ENCODE data around the gene CRIP1.

Gene CRIP1

DNA sequence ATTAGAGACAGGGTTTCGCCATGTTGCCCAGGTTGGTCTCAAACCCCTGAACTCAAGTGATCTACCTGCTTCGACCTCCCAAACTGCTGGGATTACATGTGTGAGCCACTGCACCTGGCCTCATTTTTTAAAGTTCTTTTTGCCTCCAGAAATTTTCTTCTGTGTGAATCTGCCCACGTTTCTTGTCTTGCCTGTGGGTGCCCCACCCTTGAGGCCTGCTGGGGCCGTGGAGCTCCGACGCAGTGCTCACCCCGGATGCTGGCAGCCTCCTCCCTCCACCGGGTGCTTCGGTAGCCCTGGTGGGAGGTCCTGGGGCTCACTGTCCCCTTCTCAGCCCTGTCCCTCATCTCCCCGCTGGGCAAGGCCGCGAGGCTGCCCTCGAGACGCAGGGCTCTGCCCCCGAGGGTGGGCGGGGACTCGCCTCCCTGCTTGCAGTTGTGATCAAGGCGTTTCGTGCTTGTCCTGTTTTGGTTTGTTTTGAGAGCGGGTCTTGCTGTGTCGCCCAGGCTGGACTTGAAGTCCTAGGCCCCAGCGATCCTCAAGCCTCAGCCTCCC, 31.5 kb upstream of the CRIP1 start:
- Histone ChIP-seq H3K9me2 (ENCODE audit: low read depth, low read length) (no peaks in the 10 kb centered on the region), H3K4me2 (ENCODE audit: low read length) (no peak overlapping the region), H2AFZ (ENCODE audit: low read length) (no peak overlapping the region), H4K20me1 (ENCODE audit: insufficient read depth, low read length) (no peaks in the 10 kb centered on the region), H3K4me1 (ENCODE audit: insufficient read depth, low read length, severe bottlenecking) (no peaks in the 10 kb centered on the region), H3K36me3 (ENCODE audit: insufficient read depth, low read length) (peaks cover 83% of the 10 kb centered on the region), H3K9me3 (ENCODE audit: low read length) (no peaks in the 10 kb centered on the region), H3K27ac (ENCODE audit: low read depth, low read length, poor library complexity, severe bottlenecking) (no peak overlapping the region), H3K4me3 (ENCODE audit: low read depth, low read length, poor library complexity, severe bottlenecking) (no peak overlapping the region), H3K79me2 (ENCODE audit: insufficient read depth, low read length) (no peaks in the 10 kb centered on the region), H3K9ac (ENCODE audit: low read length) (no peak overlapping the region), H3F3A (ENCODE audit: insufficient read depth, low read length) (no peaks in the 10 kb centered on the region), H3K27me3 (ENCODE audit: insufficient read depth, low read length) (no peaks in the 10 kb centered on the region)
- TF ChIP-seq, protein P1, sequence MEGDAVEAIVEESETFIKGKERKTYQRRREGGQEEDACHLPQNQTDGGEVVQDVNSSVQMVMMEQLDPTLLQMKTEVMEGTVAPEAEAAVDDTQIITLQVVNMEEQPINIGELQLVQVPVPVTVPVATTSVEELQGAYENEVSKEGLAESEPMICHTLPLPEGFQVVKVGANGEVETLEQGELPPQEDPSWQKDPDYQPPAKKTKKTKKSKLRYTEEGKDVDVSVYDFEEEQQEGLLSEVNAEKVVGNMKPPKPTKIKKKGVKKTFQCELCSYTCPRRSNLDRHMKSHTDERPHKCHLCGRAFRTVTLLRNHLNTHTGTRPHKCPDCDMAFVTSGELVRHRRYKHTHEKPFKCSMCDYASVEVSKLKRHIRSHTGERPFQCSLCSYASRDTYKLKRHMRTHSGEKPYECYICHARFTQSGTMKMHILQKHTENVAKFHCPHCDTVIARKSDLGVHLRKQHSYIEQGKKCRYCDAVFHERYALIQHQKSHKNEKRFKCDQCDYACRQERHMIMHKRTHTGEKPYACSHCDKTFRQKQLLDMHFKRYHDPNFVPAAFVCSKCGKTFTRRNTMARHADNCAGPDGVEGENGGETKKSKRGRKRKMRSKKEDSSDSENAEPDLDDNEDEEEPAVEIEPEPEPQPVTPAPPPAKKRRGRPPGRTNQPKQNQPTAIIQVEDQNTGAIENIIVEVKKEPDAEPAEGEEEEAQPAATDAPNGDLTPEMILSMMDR (IDR thresholded peaks at IDR 0.05; ENCODE audit: low read length), result no peak
- no peak for TF ChIP-seq EZH2 (IDR thresholded peaks at IDR 0.05; ENCODE audit: borderline replicate concordance, low read length)

DNA sequence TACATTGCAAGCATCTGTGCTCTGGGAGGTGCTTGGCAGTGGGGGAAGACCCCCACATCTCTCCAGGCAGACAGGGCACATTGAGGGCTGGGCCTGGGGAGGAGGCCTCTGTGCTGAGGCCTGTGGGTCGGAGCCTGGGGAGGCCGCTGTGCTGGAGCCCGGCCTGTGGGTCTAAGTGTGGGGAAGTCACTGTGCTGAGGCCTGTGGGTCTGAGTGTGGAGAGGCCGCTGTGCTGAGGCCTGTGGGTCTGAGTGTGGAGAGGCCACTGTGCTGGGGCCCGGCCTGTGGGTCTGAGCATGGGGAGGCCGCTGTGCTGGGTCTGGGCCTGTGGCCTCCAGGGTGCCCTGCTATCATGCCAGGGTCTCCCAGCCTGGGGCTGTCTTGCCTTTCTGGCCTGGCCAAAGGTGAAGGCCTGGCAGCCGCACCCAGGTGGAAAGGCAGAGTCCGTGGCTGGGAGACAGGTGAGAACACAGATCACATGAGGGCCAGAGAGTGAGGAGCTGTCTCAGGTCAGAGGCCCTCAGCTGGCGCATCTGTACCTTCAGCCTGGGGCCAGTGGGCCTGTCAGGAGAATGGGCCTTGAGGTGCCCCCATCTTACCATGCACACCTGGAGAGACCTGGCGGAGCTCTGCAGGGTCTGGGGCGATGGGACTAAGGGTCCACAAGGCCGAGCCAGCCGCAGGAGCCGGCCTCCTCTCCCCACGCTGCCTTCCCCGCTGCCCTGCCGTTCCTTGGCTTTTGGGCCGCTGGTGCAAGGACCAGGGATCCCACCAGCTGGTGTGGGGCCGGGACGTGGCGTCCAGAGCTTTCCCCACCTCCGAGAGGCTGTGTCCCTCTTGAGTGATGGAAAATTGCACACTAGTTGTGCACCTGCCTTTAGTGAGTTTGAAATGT, 30.7 kb upstream of the CRIP1 start:
- H3K9me3 ChIP-seq (ENCODE audit: low read length), result no peaks in the 10 kb centered on the region
- H2AFZ ChIP-seq (ENCODE audit: low read length), result no peak overlapping the region
- H3F3A ChIP-seq (ENCODE audit: insufficient read depth, low read length), result no peaks in the 10 kb centered on the region
- no peak overlapping the region for H3K4me2 ChIP-seq (ENCODE audit: low read length)
- no peaks in the 10 kb centered on the region for H4K20me1 ChIP-seq (ENCODE audit: insufficient read depth, low read length)
- TF ChIP-seq, protein P1 (IDR thresholded peaks at IDR 0.05; ENCODE audit: low read length), result no peak
- TF ChIP-seq EZH2 (IDR thresholded peaks at IDR 0.05; ENCODE audit: borderline replicate concordance, low read length), result no peak
- peaks cover 83% of the 10 kb centered on the region for H3K36me3 ChIP-seq (ENCODE audit: insufficient read depth, low read length)
- H3K27ac ChIP-seq (ENCODE audit: low read depth, low read length, poor library complexity, severe bottlenecking), result no peak overlapping the region
- H3K27me3 ChIP-seq (ENCODE audit: insufficient read depth, low read length), result no peaks in the 10 kb centered on the region
- H3K9ac ChIP-seq (ENCODE audit: low read length), result no peak overlapping the region
- H3K4me3 ChIP-seq (ENCODE audit: low read depth, low read length, poor library complexity, severe bottlenecking), result no peak overlapping the region
- H3K4me1 ChIP-seq (ENCODE audit: insufficient read depth, low read length, severe bottlenecking), result no peaks in the 10 kb centered on the region
- no peaks in the 10 kb centered on the region for H3K9me2 ChIP-seq (ENCODE audit: low read depth, low read length)
- H3K79me2 ChIP-seq (ENCODE audit: insufficient read depth, low read length), result no peaks in the 10 kb centered on the region

DNA sequence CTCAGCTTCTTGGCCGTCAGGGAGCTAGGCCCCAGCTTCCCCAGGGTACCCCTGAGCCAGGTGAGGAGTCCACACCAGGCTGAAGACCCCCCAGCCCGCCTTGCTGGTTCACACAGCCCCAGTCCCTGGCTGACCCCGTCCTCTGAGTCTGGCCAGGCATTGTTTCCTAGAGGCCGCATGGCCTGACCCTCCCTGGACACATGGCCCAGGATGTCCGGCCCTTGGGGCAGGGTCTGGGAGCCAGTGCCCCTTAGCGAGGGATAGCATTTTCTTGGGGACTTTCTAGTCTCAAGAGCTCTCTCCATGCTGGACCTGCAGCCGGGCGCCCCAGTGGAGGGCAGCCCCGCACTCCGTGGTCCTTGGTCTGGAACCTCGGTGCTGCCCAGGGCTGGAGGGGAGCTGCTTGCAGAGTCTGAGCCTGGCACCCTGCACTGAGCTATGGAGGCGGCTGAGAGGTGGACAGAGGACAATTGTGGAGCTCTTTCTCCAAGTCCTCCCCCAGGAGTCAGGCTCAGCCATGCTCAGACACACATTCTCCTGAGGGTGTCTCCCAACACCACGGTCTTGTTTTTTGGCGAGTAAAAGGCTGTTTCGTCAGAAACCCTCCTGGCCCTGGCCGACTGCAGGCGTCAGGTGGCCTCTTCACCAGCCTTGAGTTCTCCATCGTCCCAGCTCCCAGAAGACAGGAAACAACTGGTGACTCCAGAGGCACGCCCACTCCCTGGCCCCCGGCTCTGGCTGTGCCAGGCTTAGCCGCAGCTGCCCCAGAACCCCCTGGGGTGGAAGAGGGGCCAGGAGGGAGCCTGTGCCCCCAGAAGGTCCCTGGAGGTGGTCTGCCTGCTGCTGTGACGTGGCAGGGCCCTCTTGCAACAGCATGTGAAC, 29.7 kb upstream of the CRIP1 start:
- Histone ChIP-seq H3K27me3 (ENCODE audit: insufficient read depth, low read length) (no peaks in the 10 kb centered on the region), H3K79me2 (ENCODE audit: insufficient read depth, low read length) (no peaks in the 10 kb centered on the region), H3K9me2 (ENCODE audit: low read depth, low read length) (no peaks in the 10 kb centered on the region), H3K4me3 (ENCODE audit: low read depth, low read length, poor library complexity, severe bottlenecking) (no peak overlapping the region), H2AFZ (ENCODE audit: low read length) (no peak overlapping the region), H3K9me3 (ENCODE audit: low read length) (no peaks in the 10 kb centered on the region), H3K4me2 (ENCODE audit: low read length) (no peak overlapping the region), H3K36me3 (ENCODE audit: insufficient read depth, low read length) (peaks cover 86% of the 10 kb centered on the region), H3K4me1 (ENCODE audit: insufficient read depth, low read length, severe bottlenecking) (no peaks in the 10 kb centered on the region), H4K20me1 (ENCODE audit: insufficient read depth, low read length) (no peaks in the 10 kb centered on the region), H3K27ac (ENCODE audit: low read depth, low read length, poor library complexity, severe bottlenecking) (no peak overlapping the region), H3F3A (ENCODE audit: insufficient read depth, low read length) (no peaks in the 10 kb centered on the region), H3K9ac (ENCODE audit: low read length) (no peak overlapping the region)
- TF ChIP-seq, protein P1 (IDR thresholded peaks at IDR 0.05; ENCODE audit: low read length), result no peak
